IMR-90 (cell line): Measurements from ENCODE around the gene ZNF627. TPM values are rescaled to one million over a fixed set of nuclear protein-coding genes. Genes with fewer than 3 reads are reported as not detected.

Source experiments
- ATAC-seq: fragments of 200-7000 bp; cut with Tn5 transposase; 2 replicates; pipeline ENCODE4 v1.9.1; 2020; ENCODE audit warnings: low read depth, mild to moderate bottlenecking, moderate library complexity
- BruUV-seq: library from RNA; stranded (reverse); fragments of 400-500 nt; replicated peaks from 2 replicates; lab custom pipeline; 2021; lab: Mats Ljungman, UMichigan
- CTCF ChIA-PET: fragments of 300-600 bp; formaldehyde crosslinking; extraction: SDS; loops from one replicate; lab custom pipeline; 2021; ENCODE audit warnings: antibody characterized with exemption; lab: Yijun Ruan, JAX
- POLR2A ChIA-PET: fragments of 300-600 bp; sonication (Branson Sonifier 250); formaldehyde crosslinking; loops from one replicate; lab custom pipeline; 2022; ENCODE audit warnings: antibody characterized with exemption; ENCODE audit not compliant: unreplicated experiment; lab: Charles Lee
- DNase-seq: peaks from one replicate; pipeline ENCODE4 v3.0.0; 2013
- H2AFZ ChIP-seq: replicated peaks from 2 replicates; pipeline ENCODE3; 2013; ENCODE audit warnings: low read length, mild to moderate bottlenecking; ENCODE audit not compliant: poor library complexity
- H2AK5ac ChIP-seq: 2 replicates; pipeline ENCODE4 v1.6.1; 2013; ENCODE audit warnings: low read depth, low read length, inconsistent platforms
- H2AK9ac ChIP-seq: replicated peaks from 2 replicates; pipeline ENCODE3; 2013; ENCODE audit warnings: mild to moderate bottlenecking, low read depth, low read length, moderate library complexity; ENCODE audit not compliant: poor library complexity
- H2BK120ac ChIP-seq: 2 replicates; pipeline ENCODE4 v1.6.1; 2013; ENCODE audit warnings: low read depth, low read length, inconsistent platforms
- H2BK15ac ChIP-seq: 3 replicates; pipeline ENCODE4 v1.6.1; 2013; ENCODE audit warnings: low read depth, low read length, inconsistent platforms
- H2BK20ac ChIP-seq: 2 replicates; pipeline ENCODE4 v1.6.1; 2013; ENCODE audit warnings: low read depth, mild to moderate bottlenecking, inconsistent platforms, low read length, moderate library complexity
- H2BK5ac ChIP-seq: 2 replicates; pipeline ENCODE4 v1.6.1; 2013; ENCODE audit warnings: mild to moderate bottlenecking, low read depth, low read length, inconsistent platforms; ENCODE audit not compliant: poor library complexity, severe bottlenecking
- H3K14ac ChIP-seq: replicated peaks from 2 replicates; pipeline ENCODE4 v1.6.1; 2013; ENCODE audit warnings: low read depth, low read length, inconsistent platforms
- H3K18ac ChIP-seq: 2 replicates; pipeline ENCODE4 v1.6.1; 2013; ENCODE audit warnings: low read depth, low read length, control low read depth
- H3K23ac ChIP-seq: 2 replicates; pipeline ENCODE4 v1.6.1; 2013; ENCODE audit warnings: low read depth, low read length, inconsistent platforms
- H3K27ac ChIP-seq: 2 replicates; pipeline ENCODE4 v1.5.1; 2013; ENCODE audit warnings: mild to moderate bottlenecking, control low read depth, low read length; ENCODE audit not compliant: insufficient read depth
- H3K27me3 ChIP-seq: 2 replicates; pipeline ENCODE4 v1.6.1; 2013; ENCODE audit warnings: low read length; ENCODE audit not compliant: control insufficient read depth, insufficient read depth
- H3K36me3 ChIP-seq: 2 replicates; pipeline ENCODE4 v1.6.1; 2013; ENCODE audit warnings: low read length, mixed read lengths; ENCODE audit not compliant: control insufficient read depth, insufficient read depth
- H3K4ac ChIP-seq: 2 replicates; pipeline ENCODE4 v1.6.1; 2013; ENCODE audit warnings: low read depth, low read length, inconsistent platforms
- H3K4me1 ChIP-seq: 2 replicates; pipeline ENCODE4 v1.6.1; 2013; ENCODE audit warnings: low read length, mixed read lengths; ENCODE audit not compliant: control insufficient read depth, insufficient read depth
- H3K4me2 ChIP-seq: 2 replicates; pipeline ENCODE4 v1.6.1; 2013; ENCODE audit warnings: low read depth, mild to moderate bottlenecking, control low read depth, low read length, moderate library complexity
- H3K4me3 ChIP-seq: 2 replicates; pipeline ENCODE4 v1.5.1; 2013; ENCODE audit warnings: low read depth, mild to moderate bottlenecking, control low read depth, low read length, moderate library complexity; ENCODE audit not compliant: insufficient read depth
- H3K56ac ChIP-seq: 2 replicates; pipeline ENCODE4 v1.6.1; 2013; ENCODE audit warnings: low read length, inconsistent platforms; ENCODE audit not compliant: insufficient read depth; ENCODE audit errors: extremely low read depth
- H3K79me1 ChIP-seq, 2 experiments: 2 replicates each; pipeline ENCODE4 v1.6.1; 2013; ENCODE audit warnings: low read length in 2 of 2, inconsistent platforms in 1 of 2, low read depth in 1 of 2
- H3K9ac ChIP-seq: 2 replicates; pipeline ENCODE4 v1.6.1; 2013; ENCODE audit warnings: low read depth, low read length, control low read depth
- H3K9me1 ChIP-seq: 2 replicates; pipeline ENCODE4 v1.6.1; 2013; ENCODE audit warnings: low read length, inconsistent platforms; ENCODE audit not compliant: insufficient read depth
- H3K9me3 ChIP-seq: 2 replicates; pipeline ENCODE4 v1.6.1; 2013; ENCODE audit warnings: low read length; ENCODE audit not compliant: control insufficient read depth, insufficient read depth
- H4K20me1 ChIP-seq: 2 replicates; pipeline ENCODE4 v1.6.1; 2013; ENCODE audit warnings: low read length, inconsistent platforms; ENCODE audit not compliant: insufficient read depth
- H4K5ac ChIP-seq: 2 replicates; pipeline ENCODE4 v1.6.1; 2013; ENCODE audit warnings: mild to moderate bottlenecking, low read depth, low read length, control low read depth
- H4K8ac ChIP-seq, 2 experiments: 2 replicates each; pipeline ENCODE4 v1.6.1; 2013; ENCODE audit warnings: low read depth in 2 of 2, low read length in 2 of 2, control low read depth in 1 of 2, inconsistent platforms in 1 of 2
- H4K91ac ChIP-seq: 2 replicates; pipeline ENCODE4 v1.6.1; 2013; ENCODE audit warnings: low read depth, low read length, inconsistent platforms; ENCODE audit not compliant: insufficient read depth
- BHLHE40 ChIP-seq: fragments of 150-350 bp; IDR thresholded peaks from 2 replicates; pipeline ENCODE4 v1.6.1; 2016; ENCODE audit warnings: mild to moderate bottlenecking, low read depth, low read length
- CEBPB ChIP-seq: IDR thresholded peaks from 2 replicates; pipeline ENCODE4 v1.6.1; 2012; ENCODE audit warnings: low read depth, low read length, improper control_type of control experiment
- CHD1 ChIP-seq: IDR thresholded peaks from 2 replicates; pipeline ENCODE4 v1.6.1; 2012; ENCODE audit warnings: low read depth, low read length, improper control_type of control experiment
- FOS ChIP-seq: fragments of 150-350 bp; IDR thresholded peaks from 2 replicates; pipeline ENCODE4 v1.6.1; 2016; ENCODE audit warnings: low read depth, low read length
- MAFK ChIP-seq: IDR thresholded peaks from 2 replicates; pipeline ENCODE4 v1.6.1; 2012; ENCODE audit warnings: low read depth, low read length, improper control_type of control experiment
- MAZ ChIP-seq: IDR thresholded peaks from 2 replicates; pipeline ENCODE4 v1.6.1; 2012; ENCODE audit warnings: low read depth, mild to moderate bottlenecking, low read length, improper control_type of control experiment, moderate library complexity, borderline replicate concordance
- MXI1 ChIP-seq: IDR thresholded peaks from 2 replicates; pipeline ENCODE4 v1.6.1; 2012; ENCODE audit warnings: low read depth, mild to moderate bottlenecking, low read length, moderate library complexity, borderline replicate concordance
- NFE2L2 ChIP-seq: fragments of 150-350 bp; IDR thresholded peaks from 2 replicates; pipeline ENCODE4 v1.6.1; 2016; ENCODE audit warnings: low read depth, mild to moderate bottlenecking, low read length
- POLR2A ChIP-seq: IDR thresholded peaks from 2 replicates; pipeline ENCODE4 v1.6.1; 2012; ENCODE audit warnings: mild to moderate bottlenecking, low read depth, low read length
- RAD21 ChIP-seq: IDR thresholded peaks from 2 replicates; pipeline ENCODE4 v1.6.1; 2012; ENCODE audit warnings: low read length, improper control_type of control experiment
- RCOR1 ChIP-seq: IDR thresholded peaks from 2 replicates; pipeline ENCODE4 v1.6.1; 2012; ENCODE audit warnings: mild to moderate bottlenecking, low read length, improper control_type of control experiment; ENCODE audit not compliant: insufficient replicate concordance
- RFX5 ChIP-seq: IDR thresholded peaks from 2 replicates; pipeline ENCODE4 v1.8.0; 2012; ENCODE audit warnings: low read depth, mild to moderate bottlenecking, low read length, moderate library complexity
- WGBS, 2 experiments: methylation state at CpG; one replicate each; pipeline versions ENCODE4 v1.1.5 to v1.1.7; 2013; ENCODE audit warnings: missing lambda C conversion rate in 2 of 2; ENCODE audit not compliant: insufficient read length in 1 of 2; ENCODE audit errors: extremely low coverage in 2 of 2; 5-methylcytosine and 5-hydroxymethylcytosine counted together
- dilution Hi-C: fragments of 300-500 bp; cut with HindIII; formaldehyde crosslinking; loops from one replicate; pipeline ENCODE4 v1.14.3; 2018; ENCODE audit warnings: low sequenced_read_pairs; ENCODE audit not compliant: unreplicated experiment
- in situ Hi-C: fragments of 300-500 bp; cut with MboI; formaldehyde crosslinking; loops from 3 replicates; pipeline ENCODE4 v1.14.3; 2019; ENCODE audit warnings: low sequenced_read_pairs, inconsistent platforms, mixed read lengths
- intact Hi-C: fragments of 100-400 bp; cut with micrococcal nuclease; formaldehyde crosslinking; loops from 2 replicates; pipeline ENCODE4 v1.10.0; 2022
- polyA plus RNA-seq, 3 experiments: library from polyadenylated mRNA; depleted of rRNA; stranded (reverse); fragments of >200 nt; gene quantifications; 2 replicates each; pipeline ENCODE4 v1.2.3, GENCODE V29; 2012; ENCODE audit warnings: low replicate concordance in 1 of 3
- total RNA-seq: library from RNA; depleted of rRNA; stranded (reverse); fragments of >200 nt; gene quantifications from 2 replicates; pipeline ENCODE4 v1.2.3, GENCODE V29; 2012
- TF ChIP-seq, protein P1 (sequence below): conservative IDR thresholded peaks from 2 replicates; pipeline ENCODE4 v1.5.1; 2012; ENCODE audit warnings: mild to moderate bottlenecking, low read depth, low read length, improper control_type of control experiment
- TF ChIP-seq, protein P2 (sequence below): fragments of 150-350 bp; IDR thresholded peaks from 2 replicates; pipeline ENCODE4 v1.6.1; 2016; ENCODE audit warnings: low read depth, mild to moderate bottlenecking, low read length, moderate library complexity, borderline replicate concordance
- TF ChIP-seq, protein P3 (sequence below): fragments of 150-350 bp; IDR thresholded peaks from 2 replicates; pipeline ENCODE4 v1.6.1; 2017; ENCODE audit warnings: mild to moderate bottlenecking, antibody characterized with exemption, low read length, low read depth

Gene ZNF627
- total and polyA plus RNA-seq, 2 of the 4 experiments (the other 2 are of a cell fraction), result 6.3 to 34.4 TPM

DNA sequence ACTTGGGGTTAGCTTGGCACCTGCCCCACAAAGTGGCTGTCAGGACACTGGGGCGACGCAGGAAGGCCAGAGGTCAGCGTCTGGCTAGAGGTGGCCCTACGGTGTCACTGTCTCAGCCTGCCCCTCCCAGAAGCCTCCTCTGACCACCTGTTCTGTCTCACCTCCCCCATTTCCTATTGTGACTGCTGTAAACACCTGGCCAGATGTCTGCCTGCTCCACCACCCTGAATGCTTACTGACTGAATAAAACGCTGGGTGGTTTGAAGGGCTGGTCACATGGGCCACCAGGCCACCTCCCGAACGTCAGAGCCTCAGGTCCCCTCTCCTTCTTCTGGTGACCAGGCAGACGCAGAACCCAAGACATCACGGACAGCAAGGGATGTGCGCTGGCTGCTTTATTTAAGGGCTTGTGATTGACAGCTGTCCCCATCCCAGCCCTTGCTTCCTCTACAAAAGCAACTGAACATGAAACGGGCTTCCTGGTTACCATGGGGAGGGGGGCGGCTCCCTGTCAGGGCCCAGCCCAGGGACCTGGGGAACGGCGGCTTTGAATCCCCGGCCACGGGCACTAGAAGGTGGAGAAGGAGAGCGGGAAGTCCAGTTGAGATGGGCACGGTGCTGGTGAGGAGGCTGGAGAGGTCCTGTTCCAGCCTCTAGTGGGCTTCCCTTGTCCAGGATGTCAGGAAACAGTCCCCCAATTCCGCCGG lies 44.5 kb upstream of the ZNF627 start:
- Histone ChIP-seq H2BK120ac (no peak overlapping the region), H4K20me1 (peaks cover 34% of the 10 kb centered on the region), H3K9me1 (peaks cover 5% of the 10 kb centered on the region; the same call in 1 of the 2 replicates), H3K9me3 (no peaks in the 10 kb centered on the region), H2AFZ (no peak overlapping the region), H3K9ac (no peak overlapping the region), H3K4ac (no peak overlapping the region), H3K23ac (no peak overlapping the region), H2AK5ac (no peak overlapping the region), H2BK5ac (no peak overlapping the region), H4K91ac (no peak overlapping the region), H3K27ac (no peak overlapping the region), H3K36me3 (peaks cover 47% of the 10 kb centered on the region), H3K14ac (no peak overlapping the region), H3K79me1 (peaks cover 11 to 35% of the 10 kb centered on the region in 2 experiments; a peak in 3 of 4 replicates), H4K8ac (no peak overlapping the region), H3K56ac (no peak overlapping the region), H3K4me1 (no peaks in the 10 kb centered on the region), H3K27me3 (no peaks in the 10 kb centered on the region), H4K5ac (no peak overlapping the region), H3K4me2 (no peak overlapping the region), H3K4me3 (no peak overlapping the region), H3K18ac (no peak overlapping the region), H2BK20ac (no peak overlapping the region), H2BK15ac (no peak overlapping the region), H2AK9ac (no peak overlapping the region)
- in situ Hi-C loops, result no loop called here
- CTCF ChIA-PET, result no interaction called here
- no peak for TF ChIP-seq NFE2L2
- no peak for TF ChIP-seq MAZ
- no peak for TF ChIP-seq RCOR1
- no peak for TF ChIP-seq CEBPB
- TF ChIP-seq BHLHE40, result no peak
- TF ChIP-seq, protein P1, sequence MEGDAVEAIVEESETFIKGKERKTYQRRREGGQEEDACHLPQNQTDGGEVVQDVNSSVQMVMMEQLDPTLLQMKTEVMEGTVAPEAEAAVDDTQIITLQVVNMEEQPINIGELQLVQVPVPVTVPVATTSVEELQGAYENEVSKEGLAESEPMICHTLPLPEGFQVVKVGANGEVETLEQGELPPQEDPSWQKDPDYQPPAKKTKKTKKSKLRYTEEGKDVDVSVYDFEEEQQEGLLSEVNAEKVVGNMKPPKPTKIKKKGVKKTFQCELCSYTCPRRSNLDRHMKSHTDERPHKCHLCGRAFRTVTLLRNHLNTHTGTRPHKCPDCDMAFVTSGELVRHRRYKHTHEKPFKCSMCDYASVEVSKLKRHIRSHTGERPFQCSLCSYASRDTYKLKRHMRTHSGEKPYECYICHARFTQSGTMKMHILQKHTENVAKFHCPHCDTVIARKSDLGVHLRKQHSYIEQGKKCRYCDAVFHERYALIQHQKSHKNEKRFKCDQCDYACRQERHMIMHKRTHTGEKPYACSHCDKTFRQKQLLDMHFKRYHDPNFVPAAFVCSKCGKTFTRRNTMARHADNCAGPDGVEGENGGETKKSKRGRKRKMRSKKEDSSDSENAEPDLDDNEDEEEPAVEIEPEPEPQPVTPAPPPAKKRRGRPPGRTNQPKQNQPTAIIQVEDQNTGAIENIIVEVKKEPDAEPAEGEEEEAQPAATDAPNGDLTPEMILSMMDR, result no peak
- TF ChIP-seq RFX5, result no peak
- no peak for TF ChIP-seq MXI1
- TF ChIP-seq CHD1, result no peak
- TF ChIP-seq, protein P2, sequence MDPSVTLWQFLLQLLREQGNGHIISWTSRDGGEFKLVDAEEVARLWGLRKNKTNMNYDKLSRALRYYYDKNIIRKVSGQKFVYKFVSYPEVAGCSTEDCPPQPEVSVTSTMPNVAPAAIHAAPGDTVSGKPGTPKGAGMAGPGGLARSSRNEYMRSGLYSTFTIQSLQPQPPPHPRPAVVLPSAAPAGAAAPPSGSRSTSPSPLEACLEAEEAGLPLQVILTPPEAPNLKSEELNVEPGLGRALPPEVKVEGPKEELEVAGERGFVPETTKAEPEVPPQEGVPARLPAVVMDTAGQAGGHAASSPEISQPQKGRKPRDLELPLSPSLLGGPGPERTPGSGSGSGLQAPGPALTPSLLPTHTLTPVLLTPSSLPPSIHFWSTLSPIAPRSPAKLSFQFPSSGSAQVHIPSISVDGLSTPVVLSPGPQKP, result no peak
- TF ChIP-seq, protein P3, sequence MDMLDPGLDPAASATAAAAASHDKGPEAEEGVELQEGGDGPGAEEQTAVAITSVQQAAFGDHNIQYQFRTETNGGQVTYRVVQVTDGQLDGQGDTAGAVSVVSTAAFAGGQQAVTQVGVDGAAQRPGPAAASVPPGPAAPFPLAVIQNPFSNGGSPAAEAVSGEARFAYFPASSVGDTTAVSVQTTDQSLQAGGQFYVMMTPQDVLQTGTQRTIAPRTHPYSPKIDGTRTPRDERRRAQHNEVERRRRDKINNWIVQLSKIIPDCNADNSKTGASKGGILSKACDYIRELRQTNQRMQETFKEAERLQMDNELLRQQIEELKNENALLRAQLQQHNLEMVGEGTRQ, result no peak
- no peak for TF ChIP-seq FOS
- no peak for TF ChIP-seq RAD21
- TF ChIP-seq POLR2A, result no peak
- no peak for TF ChIP-seq MAFK
- WGBS, 2 experiments, result 66% methylated on average over 3 of the region's 20 CpGs; no CpG with 5 or more reads in 1 of the 2 experiments
- BruUV-seq, result no TSS peak
- dilution Hi-C loops, result no loop called here
- POLR2A ChIA-PET, result no interaction called here
- DNase-seq (no peak), ATAC-seq (no peak)
- intact Hi-C loops, result no loop called here
